SK-N-SH (cell line): ENCODE results near the gene RHOA.

Source experiments
- EP300 ChIP-seq, 2 experiments: IDR thresholded peaks; 2 replicates each; pipeline versions ENCODE4 v1.4.0 to v1.6.1; 2012; ENCODE audit warnings: borderline replicate concordance in 1 of 2, low read depth in 1 of 2, low read length in 1 of 2
- EZH2phosphoT487 ChIP-seq: fragments of 200-600 bp; sonication (generic); IDR thresholded peaks from 2 replicates; pipeline ENCODE4 v1.6.1; 2017; ENCODE audit warnings: low read depth, mixed run types, mild to moderate bottlenecking, antibody characterized with exemption, moderate library complexity, borderline replicate concordance
- NFIC ChIP-seq: IDR thresholded peaks from 2 replicates; pipeline ENCODE4 v1.4.0; 2012; ENCODE audit warnings: borderline replicate concordance
- POLR2AphosphoS5 ChIP-seq: IDR thresholded peaks from 2 replicates; pipeline ENCODE4 v1.6.1; 2012; ENCODE audit warnings: low read depth, low read length
- TEAD4 ChIP-seq: IDR thresholded peaks from 2 replicates; pipeline ENCODE4 v1.4.0; 2012; ENCODE audit warnings: mild to moderate bottlenecking, borderline replicate concordance; ENCODE audit not compliant: insufficient read depth
- ZBTB33 ChIP-seq: IDR thresholded peaks from 2 replicates; pipeline ENCODE4 v1.4.0; 2012; ENCODE audit warnings: low read depth, borderline replicate concordance
- TF ChIP-seq, protein P1 (sequence below): fragments of 150-350 bp; IDR thresholded peaks from 2 replicates; pipeline ENCODE4 v1.6.1; 2017; ENCODE audit warnings: antibody characterized with exemption, low read length, low read depth, borderline replicate concordance
- TF ChIP-seq, protein P2 (sequence below): fragments of 200-600 bp; sonication (generic); IDR thresholded peaks from 2 replicates; pipeline ENCODE4 v1.6.1; 2017; ENCODE audit warnings: antibody characterized with exemption, mild to moderate bottlenecking, moderate library complexity
- TF ChIP-seq, protein P3 (sequence below): IDR thresholded peaks from 2 replicates; pipeline ENCODE4; 2012

GRCh38 chr3:49416867-49417266, 5.1 kb upstream of the RHOA start:
- TF ChIP-seq POLR2AphosphoS5 (no peak), NFIC (no peak), TEAD4 (no peak), EZH2phosphoT487 (no peak), ZBTB33 (no peak), EP300 (IDR thresholded peaks at IDR 0.05; ENCODE audit: borderline replicate concordance in 1 of 2, low read depth in 1 of 2, low read length in 1 of 2) (no peak)
- TF ChIP-seq, protein P1, sequence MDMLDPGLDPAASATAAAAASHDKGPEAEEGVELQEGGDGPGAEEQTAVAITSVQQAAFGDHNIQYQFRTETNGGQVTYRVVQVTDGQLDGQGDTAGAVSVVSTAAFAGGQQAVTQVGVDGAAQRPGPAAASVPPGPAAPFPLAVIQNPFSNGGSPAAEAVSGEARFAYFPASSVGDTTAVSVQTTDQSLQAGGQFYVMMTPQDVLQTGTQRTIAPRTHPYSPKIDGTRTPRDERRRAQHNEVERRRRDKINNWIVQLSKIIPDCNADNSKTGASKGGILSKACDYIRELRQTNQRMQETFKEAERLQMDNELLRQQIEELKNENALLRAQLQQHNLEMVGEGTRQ, result no peak
- TF ChIP-seq, protein P2, sequence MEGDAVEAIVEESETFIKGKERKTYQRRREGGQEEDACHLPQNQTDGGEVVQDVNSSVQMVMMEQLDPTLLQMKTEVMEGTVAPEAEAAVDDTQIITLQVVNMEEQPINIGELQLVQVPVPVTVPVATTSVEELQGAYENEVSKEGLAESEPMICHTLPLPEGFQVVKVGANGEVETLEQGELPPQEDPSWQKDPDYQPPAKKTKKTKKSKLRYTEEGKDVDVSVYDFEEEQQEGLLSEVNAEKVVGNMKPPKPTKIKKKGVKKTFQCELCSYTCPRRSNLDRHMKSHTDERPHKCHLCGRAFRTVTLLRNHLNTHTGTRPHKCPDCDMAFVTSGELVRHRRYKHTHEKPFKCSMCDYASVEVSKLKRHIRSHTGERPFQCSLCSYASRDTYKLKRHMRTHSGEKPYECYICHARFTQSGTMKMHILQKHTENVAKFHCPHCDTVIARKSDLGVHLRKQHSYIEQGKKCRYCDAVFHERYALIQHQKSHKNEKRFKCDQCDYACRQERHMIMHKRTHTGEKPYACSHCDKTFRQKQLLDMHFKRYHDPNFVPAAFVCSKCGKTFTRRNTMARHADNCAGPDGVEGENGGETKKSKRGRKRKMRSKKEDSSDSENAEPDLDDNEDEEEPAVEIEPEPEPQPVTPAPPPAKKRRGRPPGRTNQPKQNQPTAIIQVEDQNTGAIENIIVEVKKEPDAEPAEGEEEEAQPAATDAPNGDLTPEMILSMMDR, result no peak
- TF ChIP-seq, protein P3, sequence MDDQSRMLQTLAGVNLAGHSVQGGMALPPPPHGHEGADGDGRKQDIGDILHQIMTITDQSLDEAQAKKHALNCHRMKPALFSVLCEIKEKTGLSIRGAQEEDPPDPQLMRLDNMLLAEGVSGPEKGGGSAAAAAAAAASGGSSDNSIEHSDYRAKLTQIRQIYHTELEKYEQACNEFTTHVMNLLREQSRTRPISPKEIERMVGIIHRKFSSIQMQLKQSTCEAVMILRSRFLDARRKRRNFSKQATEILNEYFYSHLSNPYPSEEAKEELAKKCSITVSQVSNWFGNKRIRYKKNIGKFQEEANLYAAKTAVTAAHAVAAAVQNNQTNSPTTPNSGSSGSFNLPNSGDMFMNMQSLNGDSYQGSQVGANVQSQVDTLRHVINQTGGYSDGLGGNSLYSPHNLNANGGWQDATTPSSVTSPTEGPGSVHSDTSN, result no peak
